HK-2 (cell line): ENCODE results near the gene RBMS1.
"Not testable (repeated sequence)": the region's sequence is repeated elsewhere in the genome, so short reads cannot be mapped to it uniquely, and the experiment has no call there.

Experiments used
- DNase-seq: peaks from one replicate; pipeline ENCODE4 v3.0.0-alpha.2; 2018; ENCODE audit not compliant: unreplicated experiment

The RBMS1 gene

DNA sequence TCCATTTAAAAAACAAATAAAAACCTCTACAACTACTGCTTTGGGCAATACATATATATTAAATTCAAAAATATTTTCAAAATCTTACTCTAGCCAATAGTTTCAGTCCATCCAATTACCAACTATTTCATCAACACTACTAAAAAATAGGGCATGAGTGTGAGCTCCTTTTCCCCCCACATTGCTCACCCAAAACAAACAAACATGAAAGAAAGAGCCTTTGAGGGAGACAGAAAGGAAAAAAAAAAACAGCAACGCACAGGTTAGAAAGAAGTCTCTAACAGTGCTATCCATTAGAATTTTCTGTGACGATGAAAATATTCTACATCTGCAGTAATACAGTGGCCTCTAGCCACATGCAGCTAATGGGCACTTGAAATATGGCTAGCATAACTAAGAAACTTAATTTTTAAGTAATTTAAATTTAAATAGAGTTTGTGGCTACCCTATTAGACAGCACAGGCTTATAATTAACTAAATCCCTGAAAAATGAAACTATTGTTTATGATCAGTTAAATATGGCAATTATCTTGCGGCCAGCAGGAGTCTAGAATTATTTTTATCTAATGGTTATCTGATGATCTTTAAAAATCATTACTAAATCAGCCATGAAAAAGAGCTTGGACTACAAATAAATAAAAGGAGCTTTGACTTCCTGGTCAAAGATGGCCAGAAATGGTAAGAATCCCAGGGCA lies 59.2 kb downstream of the RBMS1 start:
- no peak for DNase-seq

DNA sequence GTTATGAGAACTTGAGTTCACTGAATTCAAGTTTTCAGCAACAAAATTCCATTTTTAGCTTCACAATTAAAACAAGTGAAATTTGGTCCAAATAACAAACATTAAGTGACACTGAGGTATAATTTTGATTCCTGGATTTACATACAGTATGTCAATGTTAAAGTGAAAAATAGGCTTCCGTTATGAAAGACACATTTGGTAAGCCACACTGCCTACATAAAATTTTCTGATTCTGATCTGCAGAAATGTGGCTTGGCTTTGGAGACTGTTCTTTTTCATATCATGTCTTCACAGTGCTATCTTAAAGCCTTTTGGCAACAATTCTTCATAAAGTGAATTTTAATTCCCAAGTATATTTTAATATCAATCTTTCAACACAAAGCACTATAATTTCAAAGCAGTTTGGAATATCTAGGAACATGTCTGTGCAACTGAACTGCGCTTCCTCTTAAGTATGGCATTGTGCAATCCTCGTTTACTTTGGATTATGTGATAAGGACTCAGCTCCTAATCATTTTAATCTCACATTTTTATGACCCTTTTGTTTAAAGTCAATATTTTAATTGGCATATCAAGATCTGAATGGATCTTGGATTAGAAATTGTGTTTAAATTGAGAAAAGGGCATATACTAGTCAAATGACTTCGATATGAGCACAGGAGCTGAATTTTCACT lies 60.0 kb downstream of the RBMS1 start:
- no peak for DNase-seq

DNA sequence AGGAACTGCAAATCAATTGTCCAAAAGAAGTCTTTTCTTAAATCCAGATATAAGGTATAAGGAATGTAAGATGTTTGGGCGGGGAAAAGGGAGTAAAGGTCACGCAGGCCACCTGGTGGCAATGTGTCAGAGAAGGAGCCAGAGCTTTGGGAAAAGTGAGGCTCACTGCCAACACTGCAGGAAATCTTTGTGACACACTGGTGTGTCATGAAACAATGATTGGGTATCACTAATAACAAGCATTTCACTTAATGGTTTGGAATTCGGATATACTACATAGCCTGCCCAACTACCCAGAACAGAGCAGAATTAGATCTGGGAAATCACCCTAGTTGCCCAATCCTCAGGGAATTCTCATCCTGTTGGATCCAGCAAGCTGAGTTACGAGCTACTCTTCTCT lies 61.0 kb downstream of the RBMS1 start:
- peak; percentile 35 for DNase-seq

DNA sequence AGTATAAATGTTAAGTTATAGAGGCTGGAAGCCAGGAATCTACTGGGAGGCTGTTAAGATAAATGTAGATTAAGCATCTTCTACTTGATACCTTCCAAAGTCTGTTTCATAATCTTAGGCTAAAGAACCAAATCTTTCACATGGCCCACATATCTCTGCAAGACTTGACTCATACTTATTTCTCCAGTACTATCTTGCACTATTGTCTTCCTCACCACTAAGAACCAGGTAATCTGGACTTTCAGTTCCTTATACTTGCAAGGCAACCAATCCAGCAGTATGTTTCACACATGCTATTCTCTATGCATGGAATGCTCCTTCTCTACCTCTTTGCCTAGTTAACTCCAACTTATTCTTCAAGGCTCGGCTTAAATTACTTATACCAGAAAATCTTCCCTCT lies 62.2 kb downstream of the RBMS1 start:
- DNase-seq: no peak

- DNase-seq: no peak
Observed at GRCh38 chr2:160430001-160430344, 63.6 kb downstream of the RBMS1 start.

GRCh38 chr2:160429248-160430000 lies 64.2 kb downstream of the RBMS1 start:
- DNase-seq: no peak

DNA sequence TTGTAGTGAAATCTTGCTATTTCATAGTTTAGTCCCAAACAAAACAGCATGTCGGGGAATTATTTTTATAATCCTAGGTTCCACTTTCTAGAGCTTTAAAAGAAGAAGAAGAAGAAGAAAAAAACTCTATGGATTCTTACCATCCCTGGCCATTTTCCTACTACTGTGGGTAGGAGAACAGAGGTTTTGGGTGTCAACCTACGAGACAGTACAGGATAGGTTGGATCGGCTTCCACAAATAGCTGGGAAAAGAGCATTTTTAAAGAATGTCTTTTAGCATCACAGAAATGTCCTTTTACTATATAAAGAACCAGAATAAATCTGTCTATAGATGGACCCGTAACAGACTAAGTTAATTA lies 65.2 kb downstream of the RBMS1 start:
- no peak for DNase-seq

GRCh38 chr2:160427629-160428404 lies 65.8 kb downstream of the RBMS1 start:
- DNase-seq: no peak

GRCh38 chr2:160426604-160427003 lies 67.0 kb downstream of the RBMS1 start:
- DNase-seq: no peak

GRCh38 chr2:160425434-160426151 lies 68.0 kb downstream of the RBMS1 start:
- no peak for DNase-seq

DNA sequence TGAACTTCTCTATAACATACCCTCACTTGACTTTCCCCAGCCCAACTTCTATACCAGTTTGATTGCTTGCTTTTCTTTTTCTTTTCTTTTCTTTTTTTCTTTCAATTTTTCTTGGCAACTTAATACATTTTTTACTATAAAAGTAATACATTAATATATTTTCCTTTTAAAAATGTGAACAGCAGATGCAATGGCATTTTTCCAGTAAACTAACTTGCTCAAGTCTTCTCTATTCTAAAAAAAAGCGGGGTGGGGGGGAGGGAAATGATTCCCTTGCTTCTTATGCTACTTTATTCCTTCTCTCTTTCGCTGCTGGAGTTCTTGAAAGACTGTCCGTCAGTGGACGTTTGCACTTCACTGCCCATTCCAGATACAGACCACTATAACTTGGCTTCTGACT lies 70.5 kb downstream of the RBMS1 start:
- DNase-seq: no peak

DNA sequence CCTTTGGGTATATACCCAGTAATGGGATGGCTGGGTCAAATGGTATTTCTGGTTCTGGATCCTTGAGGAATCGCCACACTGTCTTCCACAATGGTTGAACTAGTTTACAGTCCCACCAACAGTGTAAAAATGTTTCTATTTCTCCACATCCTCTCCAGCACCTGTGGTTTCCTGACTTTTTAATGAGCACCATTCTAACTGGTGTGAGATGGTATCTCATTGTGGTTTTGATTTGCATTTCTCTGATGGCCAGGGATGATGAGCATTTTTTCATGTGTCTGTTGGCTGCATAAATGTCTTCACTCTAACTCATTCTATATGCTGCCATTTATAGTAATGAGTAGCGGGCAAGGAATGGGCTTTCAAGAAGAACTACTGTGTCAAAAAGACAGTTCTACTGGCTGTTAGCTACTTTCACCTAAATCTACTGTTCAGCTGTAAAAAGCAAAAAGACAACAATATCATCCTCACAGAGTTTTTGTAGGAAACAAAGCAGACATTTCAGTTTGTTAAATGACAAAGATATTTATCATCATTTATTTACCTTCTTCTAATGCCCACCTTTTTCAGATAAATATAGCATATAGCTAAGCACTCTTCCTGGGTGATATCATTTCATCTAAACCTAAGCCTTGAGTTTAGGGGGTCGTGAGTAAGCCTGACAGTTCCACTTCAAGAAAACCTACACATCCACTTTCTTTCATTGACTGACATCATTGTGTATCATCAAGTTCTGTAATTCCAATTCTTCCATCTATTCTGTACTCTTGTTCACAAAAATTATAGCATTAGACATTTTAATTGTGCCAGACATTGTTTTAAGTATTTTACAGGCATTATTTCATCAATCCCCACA lies 71.7 kb downstream of the RBMS1 start:
- not testable (repeated sequence) for DNase-seq

DNA sequence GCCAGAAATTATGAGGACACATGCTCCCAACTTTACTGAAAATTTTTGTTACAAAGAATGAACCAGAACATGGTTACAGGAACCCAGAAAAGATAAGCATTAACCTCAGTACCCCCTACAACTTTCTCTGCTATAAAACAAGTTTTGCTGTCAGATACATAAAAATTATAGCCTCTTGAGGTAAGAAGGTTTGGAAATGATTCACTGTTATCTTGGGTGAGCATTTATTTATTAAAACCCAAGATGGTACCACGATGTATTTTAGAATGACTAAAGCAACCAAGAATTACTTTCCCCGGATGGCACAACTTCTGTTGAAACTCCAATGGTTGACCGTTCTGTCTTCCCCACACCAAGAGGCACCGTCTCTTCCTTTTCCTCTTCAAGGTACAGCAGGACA lies 72.9 kb downstream of the RBMS1 start:
- no peak for DNase-seq

- DNase-seq: no peak
Observed at GRCh38 chr2:160419776-160420505, 73.7 kb downstream of the RBMS1 start.

DNA sequence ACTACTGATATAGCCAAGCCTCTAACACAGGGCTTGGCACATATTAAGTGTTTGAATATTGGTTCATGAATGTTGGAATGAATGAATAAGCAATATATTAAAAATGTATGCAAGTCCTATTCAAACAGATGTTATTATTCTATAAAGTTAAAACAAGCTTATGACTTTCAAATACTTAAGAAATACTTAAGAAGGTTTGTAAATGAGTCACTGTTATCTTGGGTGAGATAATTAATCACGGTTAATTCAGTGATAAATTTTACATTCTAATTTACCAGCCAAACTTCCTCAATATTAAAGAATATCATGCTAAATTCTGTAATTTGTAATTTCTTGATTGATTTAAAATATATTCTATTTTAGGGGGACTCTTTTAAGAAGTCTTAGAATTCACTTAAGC lies 74.8 kb downstream of the RBMS1 start:
- DNase-seq: no peak

- no peak for DNase-seq
Observed at GRCh38 chr2:160418398-160418765, 75.2 kb downstream of the RBMS1 start.

DNA sequence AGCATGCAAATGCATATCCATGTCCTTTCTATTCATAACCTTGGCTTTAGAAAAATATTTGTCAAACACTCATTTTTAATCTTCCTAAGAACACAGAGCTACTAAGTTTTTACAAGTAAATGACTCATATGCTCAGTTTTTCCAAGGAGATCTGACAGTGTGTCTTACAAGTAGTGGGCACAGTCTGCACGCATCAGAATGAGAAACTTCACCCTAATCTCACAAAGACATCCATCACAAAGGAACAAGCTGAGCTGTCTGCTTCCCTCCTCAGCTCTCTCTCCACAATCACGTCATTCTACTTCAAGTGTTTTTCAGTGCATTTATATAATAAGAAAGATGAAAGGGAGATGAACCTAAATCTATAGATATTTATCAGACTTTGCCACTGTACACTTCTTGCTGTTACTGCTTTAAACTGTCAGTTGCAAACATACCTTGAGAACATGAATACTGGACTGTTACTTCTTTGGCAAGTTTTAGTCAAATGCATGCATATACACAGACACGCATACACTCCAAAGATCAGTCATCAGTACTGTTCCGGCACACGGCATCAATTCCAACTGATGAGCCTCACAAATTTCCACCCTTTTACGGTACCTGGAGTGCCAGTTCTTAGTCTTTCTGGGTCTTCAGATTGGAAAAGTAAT lies 75.7 kb downstream of the RBMS1 start:
- no peak for DNase-seq

DNA sequence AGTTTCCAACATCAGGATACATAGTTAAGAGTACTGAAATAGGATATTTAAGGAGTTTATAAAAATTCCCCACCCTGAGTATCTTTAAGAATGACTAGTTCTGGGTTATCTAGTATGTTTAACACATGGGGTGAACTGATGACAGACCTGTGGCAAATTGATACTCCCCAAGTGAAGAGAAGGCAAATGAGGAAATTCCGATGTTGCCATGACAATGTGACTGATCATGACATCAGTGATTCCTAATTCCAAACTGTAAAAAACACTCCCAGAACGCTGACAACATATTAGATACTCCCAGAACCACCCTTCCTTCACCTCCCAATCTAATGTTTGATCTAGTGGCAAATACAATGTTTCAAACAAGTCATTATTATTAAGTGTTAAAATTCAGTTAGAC lies 77.6 kb downstream of the RBMS1 start:
- DNase-seq: no peak

DNA sequence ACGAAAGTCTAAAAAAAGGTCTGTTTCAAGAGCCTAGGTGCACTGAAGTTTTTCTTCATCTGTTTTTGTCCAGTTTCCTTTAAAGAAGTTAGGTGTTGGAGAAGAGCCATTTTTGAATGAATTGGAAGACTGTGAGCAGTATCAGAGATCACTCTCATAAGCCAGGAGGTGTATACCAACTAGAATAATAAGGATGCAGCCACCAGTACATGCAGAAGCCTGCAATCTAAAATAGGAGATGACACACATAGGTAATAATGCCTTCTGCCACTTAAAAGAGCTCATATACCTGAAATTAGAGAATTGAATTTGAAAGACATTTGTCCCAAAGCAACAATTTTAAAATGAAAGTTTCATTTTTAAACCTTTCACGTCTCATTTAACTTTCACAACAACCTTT lies 81.7 kb downstream of the RBMS1 start:
- DNase-seq: no peak

DNA sequence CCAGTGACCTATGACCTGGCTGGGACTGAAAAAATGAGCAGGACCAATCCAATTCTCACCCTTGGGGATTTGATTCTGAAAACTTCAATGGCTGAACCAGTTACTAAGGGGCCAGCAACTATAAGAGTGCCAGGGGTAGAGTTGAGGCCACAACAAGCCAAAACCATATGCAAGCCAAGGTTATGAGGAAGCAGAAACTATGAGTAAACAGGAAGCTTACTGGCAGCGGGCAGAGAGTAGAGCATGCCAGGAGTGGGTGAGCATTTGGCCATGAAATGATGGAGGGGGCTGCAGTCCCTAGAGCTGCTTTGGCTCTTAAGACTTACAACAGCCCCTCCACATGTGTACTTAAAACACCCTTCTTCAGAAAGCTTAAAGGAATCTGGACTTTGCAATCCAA lies 82.4 kb downstream of the RBMS1 start:
- DNase-seq: no peak
